H1 (cell line): Measurements from ENCODE around the gene WDFY4. TPM values are rescaled to one million over a fixed set of nuclear protein-coding genes. Genes with fewer than 3 reads are reported as not detected.

Source experiments
- ATF2 ChIP-seq: IDR thresholded peaks from 2 replicates; pipeline ENCODE4 v1.6.1; 2012; ENCODE audit warnings: low read length, inconsistent platforms
- CBX5 ChIP-seq: fragments of 300-800, 300-1000 bp; sonication (generic); IDR thresholded peaks from 2 replicates; pipeline ENCODE4 v1.7.1; 2016; ENCODE audit warnings: antibody characterized with exemption, low read length, low read depth
- POLR2AphosphoS5 ChIP-seq: IDR thresholded peaks from 2 replicates; pipeline ENCODE4 v1.6.1; 2011; ENCODE audit warnings: low read depth, low read length
- RFX5 ChIP-seq: IDR thresholded peaks from 2 replicates; pipeline ENCODE4 v1.6.1; 2011; ENCODE audit warnings: low read depth, low read length, improper control_type of control experiment, borderline replicate concordance
- SAP30 ChIP-seq: fragments of 300-600 bp; sonication (generic); IDR thresholded peaks from 2 replicates; pipeline ENCODE4 v1.7.1; 2012; ENCODE audit warnings: low read length, moderate library complexity, mild to moderate bottlenecking, inconsistent platforms; ENCODE audit not compliant: insufficient read depth, insufficient replicate concordance
- polyA plus RNA-seq, 7 experiments: library from polyadenylated mRNA; depleted of rRNA in 3 of 7; stranded (reverse) in 5 of 7; unstranded in 2 of 7; fragments of >200 nt in 5 of 7; fragments of 200-250 nt in 2 of 7; gene quantifications; 1 replicate in 5 of 7; 2 replicates in 1 of 7; 4 replicates in 1 of 7; pipeline versions ENCODE4 v1.2.1 to v1.2.3, GENCODE V29; 2011 to 2013; ENCODE audit warnings: missing spikeins in 2 of 7, mixed read lengths in 2 of 7
- total RNA-seq: library from RNA; stranded (reverse); fragmentation: NEBNext Ultra II Directional; extraction: Animal tissue kit (Norgen Biotek cat#: 25700); gene quantifications from 2 replicates; pipeline ENCODE4 v1.2.1, GENCODE V29; 2021

Gene WDFY4
- total and polyA plus RNA-seq, 2 of the 8 experiments (the other 6 are each of a cell fraction or from before 2014, with no cell fraction given) = not detected

GRCh38 chr10:48946891-48947500 lies 262.3 kb downstream of the WDFY4 start (continued):
- no peak for TF ChIP-seq POLR2AphosphoS5
- no peak for TF ChIP-seq ATF2
- TF ChIP-seq SAP30 = no peak
- no peak for TF ChIP-seq CBX5
- TF ChIP-seq RFX5 = no peak
